GM21619 (cell line): ENCODE measurements around the gene TSPY1.
"Not testable (repeated sequence)": the region's sequence is repeated elsewhere in the genome, so short reads cannot be mapped to it uniquely, and the experiment has no call there.

Experiments
- ATAC-seq: cut with Tn5 transposase; IDR thresholded peaks from one replicate; pipeline ENCODE4 v1.9.1; 2021; ENCODE audit not compliant: unreplicated experiment

The TSPY1 gene

GRCh38 chrY:9466655-9467054 lies at the start of gene TSPY1:
Gene TSPY1, plus strand, starts transcription at chrY:9466955. Its CDS starts 46 bp downstream, at chrY:9467001.
- ATAC-seq = not testable (repeated sequence)

GRCh38 chrY:9486967-9487366 lies 20.2 kb downstream of the TSPY1 start, which contains the start of gene TSPY9:
Gene TSPY9, plus strand, starts transcription at chrY:9487267. Its CDS starts 46 bp downstream, at chrY:9487313.
- ATAC-seq = not testable (repeated sequence)

GRCh38 chrY:9504396-9504795 lies 37.6 kb downstream of the TSPY1 start:
- ATAC-seq = not testable (repeated sequence)

GRCh38 chrY:9516287-9516686 lies 49.5 kb downstream of the TSPY1 start:
- ATAC-seq = not testable (repeated sequence)
